Measurements from ENCODE around the gene SERTAD4.
"Not testable (repeated sequence)": the region's sequence is repeated elsewhere in the genome, so short reads cannot be mapped to it uniquely, and the experiment has no call there.

The SERTAD4 gene

GRCh38 chr1:210264496-210265380 lies 32.1 kb downstream of the SERTAD4 start:
- ATAC-seq (no peak), DNase-seq (ENCODE audit: low spot score in 2 of 2) (no peak)
- Mint-ChIP-seq H3K4me1 (no peaks in the 10 kb centered on the region), H3K4me3 (no peak overlapping the region), H3K27ac (no peak overlapping the region), H3K9me3 (no peaks in the 10 kb centered on the region), H3K36me3 (no peaks in the 10 kb centered on the region)

DNA sequence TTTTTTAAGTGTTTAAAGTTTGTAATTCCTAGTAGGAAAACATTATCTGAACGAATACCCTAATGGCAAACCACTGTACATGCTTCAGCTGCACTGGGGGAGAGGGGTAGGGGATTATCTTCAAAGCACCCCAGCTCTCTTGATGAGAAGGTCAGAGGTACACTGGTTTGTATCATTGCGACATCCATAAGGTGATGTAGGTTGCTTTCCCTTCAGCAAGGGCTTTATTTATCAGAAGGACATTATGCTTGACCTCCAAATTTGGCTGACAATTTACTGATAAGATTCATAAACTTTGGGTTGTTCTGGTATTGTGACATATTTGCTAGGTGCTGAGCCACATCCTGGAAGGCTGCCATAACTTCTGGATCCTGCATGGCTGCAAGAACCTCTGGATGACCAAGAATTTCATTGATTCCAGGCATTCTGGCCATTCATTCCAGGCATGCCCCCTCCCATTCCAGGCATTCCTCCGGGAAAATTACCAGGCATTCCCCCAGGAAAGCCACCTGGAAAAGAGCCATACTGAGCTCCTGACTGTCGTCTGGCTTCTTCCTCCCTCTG lies 32.9 kb downstream of the SERTAD4 start:
- not testable (repeated sequence) for H3K4me3 Mint-ChIP-seq; ATAC-seq; H3K4me1 Mint-ChIP-seq; H3K9me3 Mint-ChIP-seq; H3K36me3 Mint-ChIP-seq; H3K27ac Mint-ChIP-seq; DNase-seq (ENCODE audit: low spot score in 2 of 2)

- H3K36me3 Mint-ChIP-seq, result no peaks in the 10 kb centered on the region
- H3K9me3 Mint-ChIP-seq, result no peaks in the 10 kb centered on the region
- DNase-seq (ENCODE audit: low spot score in 2 of 2) (no peak), ATAC-seq (no peak)
- H3K4me3 Mint-ChIP-seq, result no peak overlapping the region
- no peaks in the 10 kb centered on the region for H3K4me1 Mint-ChIP-seq
- no peak overlapping the region for H3K27ac Mint-ChIP-seq
These were observed 37.4 kb downstream of the SERTAD4 start for GRCh38 chr1:210269981-210270380.

- H3K4me3 Mint-ChIP-seq, result no peak overlapping the region
- DNase-seq (ENCODE audit: low spot score in 2 of 2) (no peak), ATAC-seq (no peak)
- no peak overlapping the region for H3K27ac Mint-ChIP-seq
- no peaks in the 10 kb centered on the region for H3K9me3 Mint-ChIP-seq
- H3K36me3 Mint-ChIP-seq, result no peaks in the 10 kb centered on the region
- H3K4me1 Mint-ChIP-seq, result no peaks in the 10 kb centered on the region
These were observed 40.1 kb downstream of the SERTAD4 start for GRCh38 chr1:210272666-210273065.

- DNase-seq (ENCODE audit: low spot score in 2 of 2) (no peak), ATAC-seq (no peak)
- Mint-ChIP-seq H3K4me1 (no peaks in the 10 kb centered on the region), H3K9me3 (peaks cover 18% of the 10 kb centered on the region), H3K4me3 (no peak overlapping the region), H3K27ac (no peak overlapping the region), H3K36me3 (no peaks in the 10 kb centered on the region)
These were observed 47.6 kb downstream of the SERTAD4 start for GRCh38 chr1:210280221-210280620.

- H3K4me1 Mint-ChIP-seq, result no peaks in the 10 kb centered on the region
- H3K36me3 Mint-ChIP-seq, result no peaks in the 10 kb centered on the region
- H3K27ac Mint-ChIP-seq, result no peak overlapping the region
- no peak overlapping the region for H3K4me3 Mint-ChIP-seq
- ATAC-seq, result no peak
- H3K9me3 Mint-ChIP-seq, result no peaks in the 10 kb centered on the region
- DNase-seq (ENCODE audit: low spot score in 2 of 2), result no peak
These were observed 55.5 kb downstream of the SERTAD4 start for GRCh38 chr1:210288116-210288515.

- Mint-ChIP-seq H3K4me1 (no peaks in the 10 kb centered on the region), H3K4me3 (no peak overlapping the region), H3K36me3 (no peaks in the 10 kb centered on the region), H3K27ac (no peak overlapping the region), H3K9me3 (no peaks in the 10 kb centered on the region)
- ATAC-seq (no peak), DNase-seq (ENCODE audit: low spot score in 2 of 2) (no peak)
These were observed 56.7 kb downstream of the SERTAD4 start for GRCh38 chr1:210289248-210289647.

- Mint-ChIP-seq H3K27ac (no peak overlapping the region), H3K36me3 (no peaks in the 10 kb centered on the region), H3K4me1 (no peaks in the 10 kb centered on the region), H3K9me3 (no peaks in the 10 kb centered on the region), H3K4me3 (no peak overlapping the region)
- DNase-seq (ENCODE audit: low spot score in 2 of 2) (no peak), ATAC-seq (no peak)
These were observed 58.6 kb downstream of the SERTAD4 start for GRCh38 chr1:210291081-210291764.

DNA sequence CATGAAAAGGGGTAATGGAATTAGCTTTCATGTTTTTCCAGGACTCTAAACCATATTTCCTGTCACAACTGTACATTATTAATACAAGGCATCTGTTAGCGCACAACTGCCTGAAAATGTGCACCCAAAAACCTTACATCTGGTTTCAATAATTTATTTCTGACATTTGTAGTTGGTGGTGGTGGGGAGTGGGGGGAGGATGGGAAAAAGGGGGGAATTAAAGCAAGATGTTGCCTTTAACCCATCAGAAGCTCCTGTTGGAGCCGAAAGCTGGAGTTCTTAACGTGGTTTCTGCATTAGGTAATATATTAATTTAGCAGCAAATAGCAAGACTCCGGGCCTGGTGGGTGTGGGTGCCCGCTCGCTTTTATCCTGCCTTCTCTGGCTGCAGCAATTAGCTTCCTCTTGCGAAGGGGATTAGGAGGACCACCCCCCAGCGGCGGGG lies 59.2 kb downstream of the SERTAD4 start:
- DNase-seq (ENCODE audit: low spot score in 2 of 2) (no peak), ATAC-seq (no peak)
- H3K4me1 Mint-ChIP-seq, result no peaks in the 10 kb centered on the region
- no peaks in the 10 kb centered on the region for H3K9me3 Mint-ChIP-seq
- no peaks in the 10 kb centered on the region for H3K36me3 Mint-ChIP-seq
- peak overlapping the region; percentile 39 for H3K4me3 Mint-ChIP-seq
- H3K27ac Mint-ChIP-seq, result no peak overlapping the region

GRCh38 chr1:210292231-210292871 lies 59.8 kb downstream of the SERTAD4 start:
- H3K4me3 Mint-ChIP-seq, result peak overlapping the region; percentile 39
- no peaks in the 10 kb centered on the region for H3K36me3 Mint-ChIP-seq
- ATAC-seq, result peak; percentile 69
- no peaks in the 10 kb centered on the region for H3K9me3 Mint-ChIP-seq
- DNase-seq (ENCODE audit: low spot score in 2 of 2), result peak; percentile 20 to 51
- no peaks in the 10 kb centered on the region for H3K4me1 Mint-ChIP-seq
- no peak overlapping the region for H3K27ac Mint-ChIP-seq

GRCh38 chr1:210293171-210293607 lies 60.6 kb downstream of the SERTAD4 start:
- DNase-seq (ENCODE audit: low spot score in 2 of 2), result no peak
- Mint-ChIP-seq H3K4me1 (no peaks in the 10 kb centered on the region), H3K36me3 (no peaks in the 10 kb centered on the region), H3K27ac (no peak overlapping the region), H3K9me3 (no peaks in the 10 kb centered on the region), H3K4me3 (peak overlapping the region; percentile 39)
- ATAC-seq, result no peak

DNA sequence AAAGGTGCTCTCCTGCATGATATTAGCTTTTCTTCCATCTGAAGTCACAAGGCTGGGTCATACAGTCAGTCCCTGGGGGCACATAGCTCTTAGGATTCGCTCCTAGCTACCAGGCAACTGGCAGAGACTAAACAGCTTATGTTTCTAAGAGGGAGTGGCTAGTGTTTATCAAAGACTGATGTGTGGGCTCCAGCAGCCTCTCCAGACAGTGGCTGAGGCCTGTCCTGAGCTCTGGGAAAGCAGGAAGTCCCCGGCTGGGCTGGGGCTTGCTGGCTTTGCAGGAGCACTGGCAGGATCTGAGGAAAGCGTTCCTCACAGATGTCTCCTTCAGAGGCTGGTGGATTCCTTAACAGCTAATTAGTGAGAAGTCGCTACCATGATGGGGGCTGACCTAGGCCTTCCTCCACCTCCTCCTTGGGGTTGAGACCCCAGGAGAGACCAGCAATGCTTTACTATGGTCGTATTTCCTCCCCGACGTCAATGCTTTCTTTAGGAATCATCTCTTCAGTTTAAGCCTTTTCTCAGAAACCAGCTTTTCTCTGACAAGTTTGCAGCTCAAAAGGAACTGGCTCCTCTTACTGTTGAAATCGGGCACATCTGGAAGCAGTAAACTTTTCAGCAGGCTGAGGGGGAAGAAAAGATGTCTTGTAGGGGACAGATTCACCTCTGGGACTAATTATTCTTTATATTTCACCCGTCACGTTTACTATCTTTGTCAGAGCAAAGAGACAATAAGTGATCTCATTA lies 62.6 kb downstream of the SERTAD4 start:
- DNase-seq (ENCODE audit: low spot score in 2 of 2), result no peak
- no peaks in the 10 kb centered on the region for H3K4me1 Mint-ChIP-seq
- H3K4me3 Mint-ChIP-seq, result no peak overlapping the region
- no peaks in the 10 kb centered on the region for H3K36me3 Mint-ChIP-seq
- no peak overlapping the region for H3K27ac Mint-ChIP-seq
- H3K9me3 Mint-ChIP-seq, result no peaks in the 10 kb centered on the region
- no peak for ATAC-seq
